HepG2 (cell line): ENCODE results near the gene TRIP6. TPM values are rescaled to one million over a fixed set of nuclear protein-coding genes. Genes with fewer than 3 reads are reported as not detected.

Experiments
- ATAD3A ChIP-seq: sonication (generic); formaldehyde crosslinking; IDR thresholded peaks from 2 replicates; pipeline ENCODE4 v1.4.0; 2020; ENCODE audit warnings: missing genetic modification reagents
- HNF4A ChIP-seq: sonication (generic); formaldehyde crosslinking; IDR thresholded peaks from 2 replicates; pipeline ENCODE4 v1.4.0; 2020; ENCODE audit warnings: missing genetic modification reagents
- NFYB ChIP-seq: sonication (generic); formaldehyde crosslinking; IDR thresholded peaks from 2 replicates; pipeline ENCODE4 v1.4.0; 2020; ENCODE audit warnings: missing genetic modification reagents
- NR0B2 ChIP-seq: sonication (generic); formaldehyde crosslinking; IDR thresholded peaks from 2 replicates; pipeline ENCODE4 v1.4.0; 2020; ENCODE audit warnings: mild to moderate bottlenecking, missing genetic modification reagents
- PLSCR1 ChIP-seq: sonication (generic); formaldehyde crosslinking; IDR thresholded peaks from 2 replicates; pipeline ENCODE4 v1.5.0; 2020; ENCODE audit warnings: missing genetic modification reagents, mild to moderate bottlenecking, borderline replicate concordance
- REST ChIP-seq, 2 experiments: IDR thresholded peaks; 2 replicates each; pipeline ENCODE4 v1.6.1; 2011 to 2012; ENCODE audit warnings: low read length in 2 of 2, borderline replicate concordance in 1 of 2, low read depth in 1 of 2, mild to moderate bottlenecking in 1 of 2, moderate library complexity in 1 of 2
- STAT5B ChIP-seq: sonication (generic); formaldehyde crosslinking; IDR thresholded peaks from 2 replicates; pipeline ENCODE4 v1.4.0; 2020; ENCODE audit warnings: missing genetic modification reagents
- TFDP1 ChIP-seq: IDR thresholded peaks from 2 replicates; pipeline ENCODE4 v1.6.1; 2016; ENCODE audit warnings: missing compliant biosample characterization, missing genetic modification reagents, borderline replicate concordance
- ZBTB40 ChIP-seq, 2 experiments: fragments of 450-650 bp in 1 of 2; sonication (generic) in 1 of 2; formaldehyde crosslinking in 1 of 2; IDR thresholded peaks; 2 replicates each; pipeline versions ENCODE4 v1.6.1 to v1.8.0; 2016 to 2022; ENCODE audit warnings: antibody characterized with exemption in 1 of 2, mild to moderate bottlenecking in 1 of 2, missing genetic modification reagents in 1 of 2
- ZNF138 ChIP-seq: sonication (generic); formaldehyde crosslinking; IDR thresholded peaks from 2 replicates; pipeline ENCODE4 v1.5.0; 2020; ENCODE audit warnings: mild to moderate bottlenecking, low read depth, missing genetic modification reagents
- ZNF263 ChIP-seq: sonication (generic); formaldehyde crosslinking; IDR thresholded peaks from 2 replicates; pipeline ENCODE4 v1.4.0; 2020; ENCODE audit warnings: missing genetic modification reagents
- ZNF749 ChIP-seq: sonication (generic); formaldehyde crosslinking; IDR thresholded peaks from 2 replicates; pipeline ENCODE4 v1.8.0; 2022; ENCODE audit warnings: mild to moderate bottlenecking, missing genetic modification reagents, moderate library complexity, borderline replicate concordance
- polyA plus RNA-seq, 8 experiments: library from polyadenylated mRNA; depleted of rRNA in 3 of 8; stranded (reverse) in 7 of 8; unstranded in 1 of 8; fragments of >200 nt; fragmentation: Illumina TruSeq in 4 of 8; extraction: Trizol in 4 of 8; gene quantifications; 2 replicates each; pipeline versions ENCODE4 v1.2.1 to v1.2.3, GENCODE V29; 2011 to 2016; ENCODE audit warnings: low read depth in 4 of 8, missing spikeins in 1 of 8, mixed read lengths in 1 of 8; ENCODE audit not compliant: insufficient read depth in 1 of 8
- total RNA-seq, 5 experiments: library from RNA; depleted of rRNA; stranded (reverse); fragments of >200 nt; fragmentation: Illumina TruSeq; extraction: Trizol; gene quantifications; 2 replicates each; pipeline ENCODE4 v1.2.3, GENCODE V29; 2016; ENCODE audit warnings: low read depth in 1 of 5

The TRIP6 gene
- total and polyA plus RNA-seq, 2 of the 13 experiments (the other 11 are each of a cell fraction or from before 2014, with no cell fraction given) = 0.34 to 0.38 TPM

GRCh38 chr7:100852048-100852872 lies 14.9 kb upstream of the TRIP6 start, which contains the start of gene SLC12A9 (continued):
- TF ChIP-seq ZBTB40 (IDR thresholded peaks at IDR 0.05) = no peak
- TF ChIP-seq ZBTB40 (CRISPR knock-in tag; IDR thresholded peaks at IDR 0.05) = no peak
- no peak for TF ChIP-seq HNF4A
- TF ChIP-seq TFDP1 = no peak
- TF ChIP-seq NR0B2 (CRISPR knock-in tag) = peak; percentile 99; the same call in 1 of the 2 replicates
- no peak for TF ChIP-seq STAT5B (CRISPR knock-in tag)
- TF ChIP-seq NFYB (CRISPR knock-in tag) = peak; percentile 73
- TF ChIP-seq ATAD3A (CRISPR knock-in tag) = no peak
- TF ChIP-seq REST (IDR thresholded peaks at IDR 0.05; ENCODE audit: borderline replicate concordance in 1 of 2, low read depth in 1 of 2, low read length in 2 of 2) = no peak
- no peak for TF ChIP-seq ZNF749 (CRISPR knock-in tag)
- no peak for TF ChIP-seq PLSCR1 (CRISPR knock-in tag)
- TF ChIP-seq ZNF263 = peak; percentile 75
- TF ChIP-seq ZNF138 (CRISPR knock-in tag) = no peak
